ENCODE data around the gene IQSEC1.

DNA sequence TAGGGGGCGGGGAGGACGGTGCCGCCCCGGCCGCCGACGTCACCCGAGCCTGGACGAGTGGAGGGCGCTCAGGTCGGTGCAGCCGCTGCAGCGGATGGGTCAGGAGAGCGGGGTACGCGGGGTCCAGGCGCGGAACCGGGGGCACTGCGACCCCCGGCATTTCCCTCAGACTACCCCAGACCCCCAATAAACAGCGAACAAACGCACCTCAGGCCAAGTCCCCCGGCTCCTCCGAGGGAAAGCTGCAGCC is 78.9 kb downstream of the IQSEC1 start:
- TF ChIP-seq, protein P1, sequence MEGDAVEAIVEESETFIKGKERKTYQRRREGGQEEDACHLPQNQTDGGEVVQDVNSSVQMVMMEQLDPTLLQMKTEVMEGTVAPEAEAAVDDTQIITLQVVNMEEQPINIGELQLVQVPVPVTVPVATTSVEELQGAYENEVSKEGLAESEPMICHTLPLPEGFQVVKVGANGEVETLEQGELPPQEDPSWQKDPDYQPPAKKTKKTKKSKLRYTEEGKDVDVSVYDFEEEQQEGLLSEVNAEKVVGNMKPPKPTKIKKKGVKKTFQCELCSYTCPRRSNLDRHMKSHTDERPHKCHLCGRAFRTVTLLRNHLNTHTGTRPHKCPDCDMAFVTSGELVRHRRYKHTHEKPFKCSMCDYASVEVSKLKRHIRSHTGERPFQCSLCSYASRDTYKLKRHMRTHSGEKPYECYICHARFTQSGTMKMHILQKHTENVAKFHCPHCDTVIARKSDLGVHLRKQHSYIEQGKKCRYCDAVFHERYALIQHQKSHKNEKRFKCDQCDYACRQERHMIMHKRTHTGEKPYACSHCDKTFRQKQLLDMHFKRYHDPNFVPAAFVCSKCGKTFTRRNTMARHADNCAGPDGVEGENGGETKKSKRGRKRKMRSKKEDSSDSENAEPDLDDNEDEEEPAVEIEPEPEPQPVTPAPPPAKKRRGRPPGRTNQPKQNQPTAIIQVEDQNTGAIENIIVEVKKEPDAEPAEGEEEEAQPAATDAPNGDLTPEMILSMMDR (IDR thresholded peaks at IDR 0.05): no peak
- TF ChIP-seq POLR2A (IDR thresholded peaks at IDR 0.05): no peak

Measured in lower leg skin (tissue), 3 donors.